Activated gamma-delta T cell treated with anti-CD3 and anti-CD28 coated beads, Interleukin-2, amount 50 U/mL, for 16 hours (primary cell): ENCODE measurements around the gene TFIP11.

Experiments used
- DNase-seq: peaks from one replicate; pipeline ENCODE4 v3.0.0-alpha.2; 2020; ENCODE audit warnings: low read depth

Gene TFIP11

DNA sequence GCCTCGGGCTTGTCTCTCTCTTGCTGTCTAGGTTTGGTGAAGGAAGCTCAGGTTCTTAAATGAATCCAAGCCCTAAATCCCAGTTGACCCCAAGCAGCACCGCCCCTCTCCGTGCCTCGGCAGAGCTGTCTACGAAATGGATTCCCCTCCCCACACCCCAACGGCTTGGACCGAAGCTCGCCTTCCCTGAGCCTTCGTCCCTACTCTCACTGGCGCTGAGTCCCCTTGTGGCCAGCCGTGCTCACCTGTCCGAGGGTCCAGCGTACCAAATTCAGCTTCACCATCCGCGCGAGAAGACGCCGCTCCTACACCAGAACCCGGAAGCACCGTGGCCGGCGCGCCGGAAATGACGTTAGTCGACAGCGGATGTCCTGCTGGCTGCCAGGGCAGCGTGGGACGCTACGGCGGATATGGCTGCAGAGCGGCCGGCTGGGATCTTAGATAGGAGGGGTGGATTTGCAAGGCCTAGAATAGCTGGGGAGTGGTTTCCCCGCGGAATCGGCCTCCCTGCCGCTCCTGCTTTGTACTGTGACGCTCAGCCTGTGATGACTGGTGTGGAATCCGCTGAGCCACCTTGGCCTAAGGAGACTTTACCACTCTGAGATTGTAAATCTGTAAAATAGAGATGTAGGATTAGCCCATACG is at the start of gene TFIP11:
TSS of gene TFIP11 (minus strand) at position 325 of the 645 bp plus-strand sequence. CDS start 2,201 bp downstream, outside the sequence.
- DNase-seq: peak; percentile 86

- DNase-seq: no peak
These were observed 49.6 kb upstream of the TFIP11 start for GRCh38 chr22:26561756-26562417.

- DNase-seq: no peak
These were observed 47.8 kb upstream of the TFIP11 start for GRCh38 chr22:26559961-26560575.

DNA sequence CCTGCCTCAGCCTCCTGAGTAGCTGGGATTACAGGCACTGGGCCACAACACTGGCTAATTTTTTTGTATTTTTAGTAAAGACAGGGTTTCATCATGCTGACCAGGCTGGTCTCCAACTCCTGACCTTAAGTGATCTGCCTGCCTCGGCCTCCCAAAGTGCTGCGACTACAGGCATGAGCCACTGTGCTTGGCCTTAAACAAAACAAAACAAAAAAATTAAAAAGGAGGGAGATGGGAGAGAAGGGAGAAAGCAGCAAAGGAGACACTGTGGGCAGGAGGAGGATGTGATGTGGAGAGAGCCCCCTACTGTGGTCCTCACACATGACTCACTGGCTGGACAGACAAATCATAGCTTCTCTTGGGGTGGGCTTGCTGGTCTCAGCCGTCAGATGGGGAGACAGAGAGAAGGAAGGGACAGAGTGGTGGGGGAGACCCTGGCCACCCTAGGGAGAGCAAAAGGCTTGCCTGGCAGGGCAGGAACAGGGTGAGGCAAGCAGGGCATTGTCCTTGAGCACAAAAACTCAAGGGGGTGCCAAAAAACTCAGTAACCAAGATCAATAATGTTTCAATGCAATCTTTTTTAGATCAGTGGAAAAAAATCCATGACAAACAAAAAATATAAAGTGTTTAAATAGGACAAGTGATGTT is 46.1 kb upstream of the TFIP11 start:
- DNase-seq: no peak

DNA sequence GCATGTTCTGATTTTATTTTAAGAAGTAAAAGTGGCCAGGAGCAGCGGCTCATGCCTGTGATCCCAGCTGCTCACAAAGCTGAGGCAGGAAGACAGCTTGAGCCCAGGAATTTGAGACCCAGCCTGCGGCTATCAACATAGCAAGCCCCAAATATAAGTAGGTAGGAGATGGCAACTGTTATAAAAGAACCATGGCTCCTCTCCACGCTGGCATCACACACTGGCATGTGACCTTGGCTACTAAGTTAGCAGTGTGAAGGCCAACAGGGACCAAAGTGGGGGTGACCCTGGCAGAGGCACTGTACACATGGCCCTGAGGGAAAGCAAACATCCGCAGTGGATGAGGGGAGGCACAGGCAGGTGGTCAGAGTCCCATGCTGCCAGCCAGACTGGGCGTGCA is 44.6 kb upstream of the TFIP11 start:
- no peak for DNase-seq

DNA sequence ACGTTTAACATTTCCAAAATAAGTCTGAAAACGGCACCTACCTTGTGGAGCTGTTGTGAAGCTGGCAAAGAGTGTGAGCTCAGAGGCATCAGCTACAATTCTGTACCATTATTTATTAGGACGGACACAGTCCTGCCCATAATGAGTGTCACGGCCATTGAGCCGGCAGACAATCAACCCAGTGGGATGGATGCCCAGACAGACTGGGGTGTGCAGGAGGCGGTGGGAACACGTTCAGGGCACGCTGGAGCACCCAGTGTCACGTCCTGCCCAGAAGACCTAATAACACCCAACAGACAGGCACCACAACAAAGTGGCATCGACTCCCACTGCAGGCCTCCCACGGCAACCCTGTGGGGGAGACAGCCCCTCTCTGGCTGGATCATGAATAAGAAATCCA is 43.2 kb upstream of the TFIP11 start:
- DNase-seq: no peak

- DNase-seq: no peak
These were observed 42.7 kb upstream of the TFIP11 start for GRCh38 chr22:26554956-26555355.

GRCh38 chr22:26553056-26553752 is 40.9 kb upstream of the TFIP11 start:
- no peak for DNase-seq

- DNase-seq: no peak
These were observed 40.2 kb upstream of the TFIP11 start for GRCh38 chr22:26552466-26552865.

DNA sequence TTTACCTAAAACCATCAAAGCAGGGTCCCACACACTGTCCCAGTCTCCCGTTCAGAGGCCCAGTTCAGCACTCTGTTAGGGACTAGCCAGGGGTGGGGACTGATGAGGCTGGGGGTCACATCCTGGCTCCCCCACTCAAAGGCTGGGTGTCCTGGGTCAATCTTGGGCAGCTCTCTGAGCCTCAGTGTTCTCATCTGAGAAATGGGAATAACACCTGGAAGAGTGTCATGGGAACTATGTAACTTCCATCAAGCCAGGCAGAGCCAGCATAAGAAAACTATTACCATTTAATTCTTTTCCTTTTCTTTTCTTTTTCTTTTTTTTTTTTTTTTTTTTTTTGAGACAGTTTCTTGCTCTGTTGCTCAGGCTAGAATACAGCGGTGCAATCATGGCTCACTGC is 39.3 kb upstream of the TFIP11 start:
- no peak for DNase-seq

DNA sequence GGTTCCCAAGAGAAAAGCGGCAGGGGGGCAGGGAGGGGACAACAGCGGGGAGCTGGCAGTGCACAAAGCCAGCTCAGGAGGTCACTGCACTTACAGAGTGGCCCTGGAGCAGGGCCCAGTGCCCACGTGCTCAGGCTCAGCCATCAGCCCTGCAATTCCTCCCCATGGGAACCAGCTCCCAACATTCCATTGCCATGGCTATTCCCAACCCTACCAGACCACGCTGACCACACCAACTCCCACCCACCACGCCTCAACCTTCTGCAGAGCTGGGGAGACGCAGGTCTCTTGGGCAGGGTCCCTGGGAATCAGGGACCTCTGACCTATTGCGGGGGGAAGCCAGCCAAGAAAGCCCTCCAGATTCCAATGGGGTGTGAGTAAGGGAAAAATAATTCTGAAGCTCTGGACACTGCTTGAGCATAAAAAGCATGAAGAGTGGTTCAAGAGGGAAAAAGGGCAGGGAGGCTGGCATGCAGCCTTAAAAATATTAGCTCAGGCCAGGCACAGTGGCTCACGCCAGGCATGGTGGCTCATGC is 38.3 kb upstream of the TFIP11 start:
- DNase-seq: no peak

GRCh38 chr22:26549902-26550497 is 37.7 kb upstream of the TFIP11 start:
- no peak for DNase-seq

- no peak for DNase-seq
These were observed 36.7 kb upstream of the TFIP11 start for GRCh38 chr22:26548984-26549383.

- no peak for DNase-seq
These were observed 36.0 kb upstream of the TFIP11 start for GRCh38 chr22:26548303-26548702.

- no peak for DNase-seq
These were observed 35.6 kb upstream of the TFIP11 start for GRCh38 chr22:26547837-26548236.

GRCh38 chr22:26547426-26547825 is 35.2 kb upstream of the TFIP11 start:
- DNase-seq: peak; percentile 5

GRCh38 chr22:26546282-26546681 is 34.0 kb upstream of the TFIP11 start:
- DNase-seq: no peak

GRCh38 chr22:26545827-26546226 is 33.6 kb upstream of the TFIP11 start:
- no peak for DNase-seq

DNA sequence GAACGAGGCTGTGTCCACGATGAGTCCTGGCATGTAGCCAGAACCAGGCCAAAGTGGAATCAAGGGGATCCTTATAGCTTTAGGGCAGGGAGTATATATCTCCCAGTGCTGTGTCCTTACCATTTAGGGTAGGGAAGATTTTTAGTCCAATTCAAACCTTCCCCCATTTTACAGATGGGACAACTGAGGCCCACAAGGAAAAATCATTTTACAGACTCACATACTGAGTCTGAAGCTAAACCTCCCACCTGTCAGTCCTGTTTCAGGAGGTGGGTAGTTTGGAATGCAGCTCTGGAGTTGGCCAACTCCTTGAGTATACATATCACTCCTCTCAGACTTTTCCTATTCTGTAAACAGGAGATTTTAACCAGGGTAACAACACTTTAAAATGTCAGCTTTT is 33.1 kb upstream of the TFIP11 start:
- DNase-seq: no peak

GRCh38 chr22:26544489-26544888 is 32.2 kb upstream of the TFIP11 start:
- DNase-seq: no peak

DNA sequence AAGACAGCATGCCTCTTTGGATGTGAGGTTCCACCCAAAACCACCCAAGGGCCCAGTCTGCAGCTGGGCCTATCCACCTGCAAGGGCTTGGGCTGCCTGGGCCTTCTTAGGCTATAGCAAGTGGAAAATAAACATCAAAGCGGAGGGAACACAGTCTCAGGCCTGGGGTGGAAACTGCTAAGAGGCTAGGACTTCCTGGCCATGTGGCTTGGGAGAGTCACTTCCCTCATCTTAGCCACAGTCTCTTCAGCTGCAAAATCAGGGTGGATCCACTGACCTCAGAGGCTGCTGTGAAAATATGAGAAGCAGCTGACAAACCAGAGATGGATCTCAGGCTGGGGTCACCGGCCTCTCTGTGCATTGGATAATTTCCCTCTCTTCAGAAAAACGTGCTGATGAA is 30.6 kb upstream of the TFIP11 start:
- no peak for DNase-seq
